B cell (primary cell): ENCODE measurements around the gene CRYBG3. TPM values are rescaled to one million over a fixed set of nuclear protein-coding genes. Genes with fewer than 3 reads are reported as not detected.

Experiments
- ATAC-seq: fragments of 200-7000 bp; cut with Tn5 transposase; one replicate; pipeline ENCODE4 v1.10.0; 2021; ENCODE audit warnings: low read depth, mild to moderate bottlenecking, moderate number of reproducible peaks, moderate library complexity
- CTCF ChIA-PET: fragments of 350-600 bp; sonication (Branson Sonifier 250); formaldehyde crosslinking; loops from one replicate; lab custom pipeline; 2021; ENCODE audit warnings: antibody characterized with exemption, inconsistent platforms; lab: Charles Lee
- POLR2A ChIA-PET: fragments of 350-600 bp; sonication (Branson Sonifier 250); formaldehyde crosslinking; loops from one replicate; lab custom pipeline; 2021; ENCODE audit warnings: antibody characterized with exemption; lab: Charles Lee
- DNase-seq: peaks from one replicate; pipeline ENCODE4 v3.0.0; 2013
- H2AFZ ChIP-seq: 2 replicates; pipeline ENCODE4 v1.6.1; 2012; ENCODE audit warnings: mild to moderate bottlenecking, low read depth, low read length; ENCODE audit not compliant: insufficient read depth, poor library complexity, severe bottlenecking
- H3K27ac ChIP-seq, 2 donors: 1 replicate in 1 of 2; 2 replicates in 1 of 2; pipeline ENCODE4 v1.5.1; 2012 to 2013; ENCODE audit warnings: low read length in 2 of 2, mild to moderate bottlenecking in 2 of 2, moderate library complexity in 1 of 2
- H3K27me3 ChIP-seq, 4 experiments: fragments of 200-600 bp in 1 of 4; sonication (generic) in 1 of 4; replicated peaks in 1 of 4; 1 replicate in 2 of 4; 2 replicates in 2 of 4; pipeline versions ENCODE4 v1.6.1 to v1.7.0; 2013 to 2016; ENCODE audit warnings: low read length in 3 of 4, mild to moderate bottlenecking in 2 of 4, mixed read lengths in 1 of 4, moderate library complexity in 1 of 4; ENCODE audit not compliant: insufficient read depth in 4 of 4, control insufficient read depth in 3 of 4; ENCODE audit errors: control extremely low read depth in 1 of 4
- H3K36me3 ChIP-seq, 2 experiments: replicated peaks in 1 of 2; 1 replicate in 1 of 2; 2 replicates in 1 of 2; pipeline versions ENCODE4 v1.6.1 to v1.7.1; 2013; ENCODE audit warnings: low read length in 1 of 2; ENCODE audit not compliant: insufficient read depth in 2 of 2, control insufficient read depth in 1 of 2; ENCODE audit errors: control extremely low read depth in 1 of 2, extremely low read depth in 1 of 2
- H3K4me1 ChIP-seq, 2 donors: fragments of 200-600 bp in 1 of 2; sonication (generic) in 1 of 2; 1 replicate in 1 of 2; 2 replicates in 1 of 2; pipeline versions ENCODE4 v1.5.1 to v1.6.1; 2013 to 2017; ENCODE audit warnings: low read length in 2 of 2; ENCODE audit not compliant: control insufficient read depth in 2 of 2, insufficient read depth in 2 of 2
- H3K4me2 ChIP-seq: replicated peaks from 2 replicates; pipeline ENCODE3; 2012; ENCODE audit warnings: mild to moderate bottlenecking, low read depth, low read length; ENCODE audit not compliant: poor library complexity, severe bottlenecking
- H3K4me3 ChIP-seq, 5 experiments: fragments of 200-600 bp in 1 of 5; sonication (generic) in 1 of 5; 1 replicate in 3 of 5; 2 replicates in 2 of 5; pipeline versions ENCODE4 v1.5.1 to v1.7.0; 2011 to 2016; ENCODE audit warnings: low read length in 4 of 5, mild to moderate bottlenecking in 4 of 5, low read depth in 2 of 5, control low read depth in 1 of 5, moderate library complexity in 1 of 5; ENCODE audit not compliant: insufficient read depth in 1 of 5; ENCODE audit errors: control extremely low read depth in 1 of 5, extremely low read depth in 1 of 5
- H3K79me2 ChIP-seq: fragments of 200-600 bp; sonication (generic); one replicate; pipeline ENCODE4 v1.6.0; 2016; ENCODE audit warnings: low read length; ENCODE audit not compliant: control insufficient read depth, insufficient read depth
- H3K9ac ChIP-seq: fragments of 200-600 bp; sonication (generic); 2 replicates; pipeline ENCODE4 v1.6.1; 2017; ENCODE audit warnings: mild to moderate bottlenecking, low read length, moderate library complexity
- H3K9me3 ChIP-seq, 3 donors: one replicate each; pipeline versions ENCODE4 v1.6.1 to v1.7.1; 2013; ENCODE audit warnings: low read length in 2 of 3; ENCODE audit not compliant: control insufficient read depth in 2 of 3, insufficient read depth in 1 of 3; ENCODE audit errors: control extremely low read depth in 1 of 3
- H4K20me1 ChIP-seq: 2 replicates; pipeline ENCODE4 v1.6.0; 2012; ENCODE audit warnings: mild to moderate bottlenecking, low read length; ENCODE audit not compliant: insufficient read depth, control insufficient read depth, poor library complexity, severe bottlenecking
- H3K27ac Mint-ChIP-seq: one replicate; pipeline ENCODE4 v1.8.0; 2021; ENCODE audit warnings: mixed read lengths
- H3K27me3 Mint-ChIP-seq: one replicate; pipeline ENCODE4 v1.8.0; 2021; ENCODE audit warnings: mixed read lengths
- H3K4me1 Mint-ChIP-seq: one replicate; pipeline ENCODE4 v1.8.0; 2021; ENCODE audit warnings: mixed read lengths
- H3K4me3 Mint-ChIP-seq: one replicate; pipeline ENCODE4 v1.8.0; 2021; ENCODE audit warnings: mixed read lengths
- H3K9me3 Mint-ChIP-seq: one replicate; pipeline ENCODE4 v1.8.0; 2022; ENCODE audit warnings: mixed read lengths; ENCODE audit not compliant: insufficient read depth
- EZH2 ChIP-seq: IDR thresholded peaks from 2 replicates; pipeline ENCODE4 v1.6.1; 2012; ENCODE audit warnings: borderline replicate concordance, low read depth, mild to moderate bottlenecking, moderate library complexity, low read length; ENCODE audit not compliant: insufficient read depth, poor library complexity, severe bottlenecking
- WGBS: methylation state at CpG from one replicate; pipeline ENCODE4 v1.1.5; 2013; ENCODE audit warnings: missing lambda C conversion rate; ENCODE audit not compliant: insufficient coverage; 5-methylcytosine and 5-hydroxymethylcytosine counted together
- intact Hi-C: fragments of 100-400 bp; cut with micrococcal nuclease; formaldehyde crosslinking; loops from one replicate; pipeline ENCODE4 v1.10.0; 2022
- polyA plus RNA-seq: library from polyadenylated mRNA; depleted of rRNA; stranded (reverse); fragments of >200 nt; gene quantifications from 2 replicates; pipeline ENCODE4 v1.2.3, GENCODE V29; 2012
- total RNA-seq, 2 donors: library from RNA; stranded (reverse); fragments of 120-200 nt in 1 of 2; gene quantifications; 1 replicate in 1 of 2; 2 replicates in 1 of 2; pipeline versions ENCODE4 v1.2.3 to v1.2.4, GENCODE V29; 2013 to 2022
- TF ChIP-seq, protein P1 (sequence below): fragments of 200-600 bp; IDR thresholded peaks from one replicate; pipeline ENCODE4 v1.8.0; 2022; ENCODE audit warnings: antibody characterized with exemption, mild to moderate bottlenecking

The CRYBG3 gene
- total and polyA plus RNA-seq, 2 donors (not counting 1 experiment from before 2014, with no cell fraction given), result 2.2 to 3.0 TPM

DNA sequence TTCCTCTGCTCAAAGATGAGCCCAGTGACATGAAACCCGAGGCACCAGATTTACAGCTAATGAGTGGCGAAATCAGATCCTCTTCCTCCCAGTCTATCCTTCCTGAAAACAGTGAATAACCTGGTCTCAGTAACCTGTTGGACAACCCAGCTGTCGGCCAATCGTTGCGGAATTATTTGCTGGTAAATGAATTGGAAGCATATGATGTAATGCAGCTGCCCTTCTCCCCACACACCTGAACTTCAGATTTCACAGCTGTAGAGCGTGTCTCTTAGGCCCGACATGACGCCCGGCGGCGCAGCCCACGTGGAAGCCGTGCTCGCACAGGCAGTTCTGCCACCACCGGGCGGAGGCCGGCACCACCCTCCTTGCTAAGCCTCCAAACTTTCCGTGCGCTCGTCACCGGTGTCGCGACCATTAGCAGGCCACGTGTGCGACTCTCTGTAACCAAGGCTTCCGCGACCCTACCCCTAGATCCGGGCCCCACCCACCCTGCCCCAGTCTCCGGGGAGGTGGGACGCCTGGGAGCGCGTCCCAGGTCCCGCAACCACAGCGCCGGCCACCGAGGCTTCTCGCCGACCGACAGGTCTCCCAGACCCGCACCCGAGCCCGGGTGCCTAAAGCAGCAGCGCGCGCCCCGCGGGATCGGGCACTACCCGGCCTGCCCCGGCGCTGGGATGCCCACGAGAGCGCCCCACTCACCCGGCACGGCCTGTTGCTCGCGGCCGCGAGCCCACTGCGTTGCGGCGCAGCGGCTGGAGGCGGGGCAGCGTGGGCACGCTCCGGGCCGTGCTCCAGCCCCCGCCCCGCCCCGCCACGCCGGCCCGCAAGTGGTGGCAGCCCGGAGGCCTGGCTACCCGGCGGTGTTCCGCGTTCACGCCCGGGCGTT is 150.1 kb downstream of the CRYBG3 start, which contains the start of gene RIOX2:
TSS of gene RIOX2 (minus strand) at position 753 of the 889 bp plus-strand sequence. CDS start 4,838 bp downstream, outside the sequence.
- TF ChIP-seq EZH2, result no peak
- TF ChIP-seq, protein P1, sequence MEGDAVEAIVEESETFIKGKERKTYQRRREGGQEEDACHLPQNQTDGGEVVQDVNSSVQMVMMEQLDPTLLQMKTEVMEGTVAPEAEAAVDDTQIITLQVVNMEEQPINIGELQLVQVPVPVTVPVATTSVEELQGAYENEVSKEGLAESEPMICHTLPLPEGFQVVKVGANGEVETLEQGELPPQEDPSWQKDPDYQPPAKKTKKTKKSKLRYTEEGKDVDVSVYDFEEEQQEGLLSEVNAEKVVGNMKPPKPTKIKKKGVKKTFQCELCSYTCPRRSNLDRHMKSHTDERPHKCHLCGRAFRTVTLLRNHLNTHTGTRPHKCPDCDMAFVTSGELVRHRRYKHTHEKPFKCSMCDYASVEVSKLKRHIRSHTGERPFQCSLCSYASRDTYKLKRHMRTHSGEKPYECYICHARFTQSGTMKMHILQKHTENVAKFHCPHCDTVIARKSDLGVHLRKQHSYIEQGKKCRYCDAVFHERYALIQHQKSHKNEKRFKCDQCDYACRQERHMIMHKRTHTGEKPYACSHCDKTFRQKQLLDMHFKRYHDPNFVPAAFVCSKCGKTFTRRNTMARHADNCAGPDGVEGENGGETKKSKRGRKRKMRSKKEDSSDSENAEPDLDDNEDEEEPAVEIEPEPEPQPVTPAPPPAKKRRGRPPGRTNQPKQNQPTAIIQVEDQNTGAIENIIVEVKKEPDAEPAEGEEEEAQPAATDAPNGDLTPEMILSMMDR, result no peak
- Histone ChIP-seq H3K4me1 (peaks cover 15 to 16% of the 10 kb centered on the region in 2 donors), H3K27ac (peak within 1 kb of the TSS; percentile 49 to 77), H3K9ac (peak within 1 kb of the TSS; percentile 66), H3K79me2 (peaks cover 15% of the 10 kb centered on the region), H2AFZ (peak within 1 kb of the TSS; percentile 77), H3K4me2 (peak within 1 kb of the TSS; percentile 71), H3K27me3 (no peaks in the 10 kb centered on the region), H4K20me1 (no peaks in the 10 kb centered on the region), H3K9me3 (no peaks in the 10 kb centered on the region), H3K4me3 (peak within 1 kb of the TSS; percentile 13 to 73 (median 64)), H3K36me3 (peaks cover 0 to 2% of the 10 kb centered on the region in 2 experiments)
- POLR2A ChIA-PET, result no interaction called here
- Mint-ChIP-seq H3K27me3 (no peaks in the 10 kb centered on the region), H3K4me3 (peak within 1 kb of the TSS; percentile 98), H3K27ac (peak within 1 kb of the TSS; percentile 96), H3K9me3 (no peaks in the 10 kb centered on the region), H3K4me1 (peaks cover 38% of the 10 kb centered on the region)
- CTCF ChIA-PET, result interaction anchor here (0.5 to 1.1 kb wide), 2 partner anchors 17 to 39 kb away, joined by 4 to 5 read pairs; no protein-coding TSS in a partner anchor
- WGBS, result under 1% methylated on average over 71 of the region's 82 CpGs
- DNase-seq (peak; percentile 83), ATAC-seq (peak; percentile 92)
- intact Hi-C loops, result loop anchor here (1.0 to 10.0 kb wide), 5 partner anchors 67 to 623 kb away; partner anchors contain the start of genes ARL6, CLDND1, CPOX and CRYBG3

DNA sequence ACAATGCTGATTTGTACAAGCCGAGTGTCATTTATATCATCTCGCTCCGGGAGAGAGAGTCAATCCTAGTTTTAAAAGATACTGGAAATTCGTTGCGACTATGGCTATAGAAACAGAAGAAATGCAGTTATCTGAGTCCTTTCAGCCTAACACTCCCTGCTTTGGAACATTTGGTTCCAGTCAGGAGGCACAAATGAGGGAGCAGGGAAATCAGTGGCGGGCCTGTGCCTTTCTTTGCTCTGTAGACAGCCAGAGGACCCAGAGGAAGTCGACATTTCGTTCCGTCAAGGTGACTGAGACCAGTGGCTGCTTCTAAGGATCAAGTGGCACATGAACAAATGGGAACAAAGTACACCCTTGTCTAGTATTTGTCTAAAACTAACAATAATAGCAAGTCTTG is 151.2 kb downstream of the CRYBG3 start:
- Mint-ChIP-seq H3K9me3 (no peaks in the 10 kb centered on the region), H3K27me3 (no peaks in the 10 kb centered on the region)
- H3K27ac ChIP-seq, result no peak overlapping the region

More for the DNA sequence above, 151.2 kb downstream of the CRYBG3 start:
- Histone ChIP-seq H3K36me3 (no peaks in the 10 kb centered on the region), H2AFZ (peak overlapping the region; percentile 77), H3K9me3 (no peaks in the 10 kb centered on the region), H4K20me1 (no peaks in the 10 kb centered on the region), H3K4me2 (peak overlapping the region; percentile 71), H3K79me2 (peaks cover 13% of the 10 kb centered on the region), H3K4me1 (peaks cover 15 to 16% of the 10 kb centered on the region in 2 donors), H3K4me3 (peak overlapping the region in 4 of 5 experiments; percentile 52 to 73 (median 65)), H3K27me3 (no peaks in the 10 kb centered on the region), H3K9ac (peak overlapping the region; percentile 66)
- WGBS, result 100% methylated on average over 5 of the region's 9 CpGs
- DNase-seq (peak; percentile 11), ATAC-seq (no peak)
- ChIA-PET CTCF (no interaction called here), POLR2A (no interaction called here)
- TF ChIP-seq, protein P1, result no peak
- TF ChIP-seq EZH2, result no peak
- H3K4me1 Mint-ChIP-seq, result peaks cover 35% of the 10 kb centered on the region
- peak overlapping the region; percentile 37 for H3K27ac Mint-ChIP-seq
- peak overlapping the region; percentile 75 for H3K4me3 Mint-ChIP-seq
- intact Hi-C loops, result loop anchor here (1.0 to 10.0 kb wide), 3 partner anchors 66 to 622 kb away; partner anchors contain the start of genes CLDND1 and CPOX
